H9 (cell line): ENCODE results near the gene ACSF3. TPM values are rescaled to one million over a fixed set of nuclear protein-coding genes. Genes with fewer than 3 reads are reported as not detected.

Experiments used
- DNase-seq: peaks from one replicate; pipeline ENCODE4 v3.0.0-alpha.2; 2017
- H2AFZ ChIP-seq: one replicate; pipeline ENCODE4 v1.6.1; 2013; ENCODE audit warnings: mild to moderate bottlenecking, low read length, control low read depth, moderate library complexity
- H2AK5ac ChIP-seq: 2 replicates; pipeline ENCODE4 v1.6.1; 2013; ENCODE audit warnings: low read length, control low read depth, mixed read lengths; ENCODE audit not compliant: insufficient read length
- H2BK120ac ChIP-seq: one replicate; pipeline ENCODE4 v1.6.1; 2013; ENCODE audit warnings: low read depth, mild to moderate bottlenecking, low read length, control low read depth, inconsistent platforms; ENCODE audit not compliant: poor library complexity, severe bottlenecking
- H2BK12ac ChIP-seq: 2 replicates; pipeline ENCODE4 v1.6.1; 2013; ENCODE audit warnings: low read length, control low read depth, mixed read lengths, low read depth; ENCODE audit not compliant: insufficient read length
- H2BK15ac ChIP-seq: 2 replicates; pipeline ENCODE4 v1.6.1; 2013; ENCODE audit warnings: low read depth, low read length, control low read depth
- H2BK20ac ChIP-seq: one replicate; pipeline ENCODE4 v1.6.1; 2013; ENCODE audit warnings: low read depth, mild to moderate bottlenecking, low read length, control low read depth, inconsistent platforms; ENCODE audit not compliant: poor library complexity, severe bottlenecking
- H2BK5ac ChIP-seq: 2 replicates; pipeline ENCODE4 v1.6.1; 2013; ENCODE audit warnings: low read length, control low read depth, mixed read lengths; ENCODE audit not compliant: insufficient read length
- H3K14ac ChIP-seq: 2 replicates; pipeline ENCODE4 v1.6.1; 2013; ENCODE audit warnings: low read length, control low read depth; ENCODE audit not compliant: insufficient read depth
- H3K18ac ChIP-seq: 2 replicates; pipeline ENCODE4 v1.6.1; 2013; ENCODE audit warnings: low read depth, mild to moderate bottlenecking, mixed read lengths, low read length, control low read depth; ENCODE audit not compliant: insufficient read length
- H3K23ac ChIP-seq: 2 replicates; pipeline ENCODE4 v1.6.1; 2013; ENCODE audit warnings: low read length, control low read depth, mixed read lengths, low read depth; ENCODE audit not compliant: insufficient read length
- H3K23me2 ChIP-seq: 2 replicates; pipeline ENCODE4 v1.6.1; 2013; ENCODE audit warnings: low read depth, mild to moderate bottlenecking, mixed read lengths, low read length, control low read depth; ENCODE audit not compliant: insufficient read length, poor library complexity, severe bottlenecking
- H3K27ac ChIP-seq: 2 replicates; pipeline ENCODE4 v1.5.1; 2013; ENCODE audit warnings: low read length, control low read depth, mixed read lengths, low read depth; ENCODE audit not compliant: insufficient read length
- H3K27me3 ChIP-seq: 2 replicates; pipeline ENCODE4 v1.6.1; 2013; ENCODE audit warnings: low read length, control low read depth, inconsistent platforms; ENCODE audit not compliant: insufficient read depth
- H3K4ac ChIP-seq: 2 replicates; pipeline ENCODE4 v1.6.1; 2013; ENCODE audit warnings: low read depth, mild to moderate bottlenecking, control low read depth, inconsistent platforms, low read length, moderate library complexity
- H3K4me1 ChIP-seq: 2 replicates; pipeline ENCODE4 v1.6.1; 2013; ENCODE audit warnings: low read length, control low read depth, inconsistent platforms; ENCODE audit not compliant: insufficient read depth
- H3K4me2 ChIP-seq: 2 replicates; pipeline ENCODE4 v1.6.1; 2013; ENCODE audit warnings: low read length, control low read depth, mixed read lengths; ENCODE audit not compliant: insufficient read length, insufficient read depth
- H3K56ac ChIP-seq: 2 replicates; pipeline ENCODE4 v1.6.1; 2013; ENCODE audit warnings: low read depth, mild to moderate bottlenecking, mixed read lengths, low read length, control low read depth; ENCODE audit not compliant: insufficient read length
- H3K79me1 ChIP-seq: 2 replicates; pipeline ENCODE4 v1.6.1; 2013; ENCODE audit warnings: low read depth, mild to moderate bottlenecking, moderate library complexity, low read length, control low read depth, inconsistent platforms; ENCODE audit not compliant: insufficient read depth, poor library complexity, severe bottlenecking
- H3K79me2 ChIP-seq: 2 replicates; pipeline ENCODE4 v1.6.1; 2013; ENCODE audit warnings: low read length, control low read depth, inconsistent platforms; ENCODE audit not compliant: insufficient read depth
- H3K9ac ChIP-seq: 2 replicates; pipeline ENCODE4 v1.6.1; 2013; ENCODE audit warnings: low read length, control low read depth, mixed read lengths; ENCODE audit not compliant: insufficient read length; ENCODE audit errors: extremely low read depth
- H3K9me3 ChIP-seq: one replicate; pipeline ENCODE4 v1.6.1; 2013; ENCODE audit warnings: low read depth, low read length, inconsistent platforms; ENCODE audit not compliant: control insufficient read depth
- H3T11ph ChIP-seq: one replicate; pipeline ENCODE4 v1.6.1; 2013; ENCODE audit warnings: mild to moderate bottlenecking, low read length, control low read depth, inconsistent platforms
- H4K20me1 ChIP-seq: one replicate; pipeline ENCODE4 v1.6.1; 2013; ENCODE audit not compliant: control insufficient read depth, insufficient read length, insufficient read depth
- H4K5ac ChIP-seq: 2 replicates; pipeline ENCODE4 v1.6.1; 2013; ENCODE audit warnings: low read depth, mild to moderate bottlenecking, mixed read lengths, low read length, control low read depth; ENCODE audit not compliant: insufficient read length
- H4K8ac ChIP-seq: replicated peaks from 2 replicates; pipeline ENCODE4 v1.6.1; 2013; ENCODE audit warnings: low read length, control low read depth, mixed read lengths, low read depth; ENCODE audit not compliant: insufficient read length
- H4K91ac ChIP-seq: 2 replicates; pipeline ENCODE4 v1.6.1; 2013; ENCODE audit warnings: low read depth, mild to moderate bottlenecking, moderate library complexity, mixed read lengths, low read length, control low read depth; ENCODE audit not compliant: insufficient read length
- H3K27ac Mint-ChIP-seq, 3 experiments: 2 replicates in 2 of 3; 3 replicates in 1 of 3; pipeline ENCODE4 v1.8.0; 2020 to 2021; ENCODE audit warnings: mixed read lengths in 3 of 3, mild to moderate bottlenecking in 1 of 3, moderate library complexity in 1 of 3
- H3K27me3 Mint-ChIP-seq: 2 replicates; pipeline ENCODE4 v1.8.0; 2021; ENCODE audit warnings: low read depth, mild to moderate bottlenecking, moderate library complexity, mixed read lengths
- H3K36me3 Mint-ChIP-seq, 3 experiments: 2 replicates in 2 of 3; 3 replicates in 1 of 3; pipeline ENCODE4 v1.8.0; 2020 to 2021; ENCODE audit warnings: low read depth in 3 of 3, mixed read lengths in 3 of 3; ENCODE audit not compliant: insufficient read depth in 1 of 3
- H3K4me1 Mint-ChIP-seq, 2 experiments: 2 replicates each; pipeline ENCODE4 v1.8.0; 2020; ENCODE audit warnings: mixed read lengths in 2 of 2
- H3K4me3 Mint-ChIP-seq, 2 experiments: 2 replicates in 1 of 2; 3 replicates in 1 of 2; pipeline ENCODE4 v1.8.0; 2020 to 2021; ENCODE audit warnings: mild to moderate bottlenecking in 2 of 2, mixed read lengths in 2 of 2, moderate library complexity in 1 of 2
- H3K9me3 Mint-ChIP-seq, 2 experiments: 2 replicates in 1 of 2; 3 replicates in 1 of 2; pipeline ENCODE4 v1.8.0; 2020; ENCODE audit warnings: mild to moderate bottlenecking in 2 of 2, mixed read lengths in 2 of 2, moderate library complexity in 1 of 2
- WGBS: extraction: QIAGEN DNeasy Blood & Tissue Kit; methylation state at CpG from one replicate; pipeline ENCODE4 v1.1.7; 2013; ENCODE audit warnings: missing lambda C conversion rate, low lambda C conversion rate, mixed read lengths; ENCODE audit not compliant: insufficient read length; ENCODE audit errors: extremely low coverage; 5-methylcytosine and 5-hydroxymethylcytosine counted together
- total RNA-seq: library from RNA; stranded (reverse); gene quantifications from 2 replicates; pipeline ENCODE4 v1.2.1, GENCODE V29; 2021
- TF ChIP-seq, protein P1 (sequence below): fragments of 200-600 bp; sonication (generic); conservative IDR thresholded peaks from 3 replicates; pipeline ENCODE4 v1.8.0; 2021; ENCODE audit warnings: antibody characterized with exemption, mild to moderate bottlenecking

The ACSF3 gene
- total RNA-seq, 1 experiment from 2014 or later, result 31.3 TPM

DNA sequence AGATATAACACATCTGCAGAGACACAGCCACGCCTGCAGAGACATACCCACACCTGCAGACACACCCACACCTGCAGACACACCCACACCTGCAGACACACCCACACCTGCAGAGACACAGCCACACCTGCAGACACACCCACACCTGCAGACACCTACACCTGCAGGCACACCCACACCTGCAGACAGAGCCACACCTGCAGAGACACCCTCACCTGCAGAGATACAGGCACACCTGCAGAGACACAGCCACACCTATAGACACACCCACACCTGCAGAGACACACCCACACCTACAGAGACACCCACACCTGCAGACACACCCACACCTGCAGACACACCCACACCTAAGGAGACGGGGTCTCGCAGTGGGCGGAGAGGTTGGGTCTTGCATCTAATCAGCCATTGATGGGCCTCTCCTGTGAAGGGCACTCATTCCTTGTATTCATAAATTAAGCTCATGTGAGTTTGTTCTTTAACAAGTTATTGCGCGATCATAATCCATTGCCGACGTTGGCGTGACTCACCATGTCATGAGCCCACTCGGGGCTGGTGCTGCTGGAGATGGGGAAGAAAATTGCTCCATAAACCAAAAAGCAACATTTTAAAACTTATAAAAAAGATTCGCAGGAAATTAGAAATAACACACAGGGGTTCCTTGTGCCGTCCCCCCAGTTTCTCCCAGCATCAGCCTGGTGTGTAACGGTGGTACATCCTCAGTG, 49.0 kb downstream of the ACSF3 start:
- Histone ChIP-seq H2AFZ (no peak overlapping the region), H2BK120ac (no peak overlapping the region), H2BK20ac (no peak overlapping the region), H2BK15ac (no peak overlapping the region), H3K27me3 (no peaks in the 10 kb centered on the region), H3K27ac (no peak overlapping the region), H3K4me2 (no peak overlapping the region), H4K91ac (no peak overlapping the region), H3T11ph (no peak overlapping the region), H2AK5ac (no peak overlapping the region), H3K14ac (no peak overlapping the region), H4K5ac (no peak overlapping the region), H3K79me1 (no peaks in the 10 kb centered on the region), H4K20me1 (no peaks in the 10 kb centered on the region), H2BK5ac (no peak overlapping the region), H3K56ac (no peak overlapping the region), H2BK12ac (no peak overlapping the region), H4K8ac (no peak overlapping the region), H3K79me2 (no peaks in the 10 kb centered on the region), H3K4ac (no peak overlapping the region), H3K23ac (no peak overlapping the region), H3K23me2 (no peaks in the 10 kb centered on the region), H3K18ac (no peak overlapping the region), H3K9ac (no peak overlapping the region), H3K9me3 (no peaks in the 10 kb centered on the region), H3K4me1 (no peaks in the 10 kb centered on the region)
- no peak for DNase-seq
- H3K36me3 Mint-ChIP-seq, result peaks cover 11 to 24% (median 23%) of the 10 kb centered on the region in 3 experiments
- H3K27ac Mint-ChIP-seq, result no peak overlapping the region
- H3K4me1 Mint-ChIP-seq, result no peaks in the 10 kb centered on the region
- TF ChIP-seq, protein P1, sequence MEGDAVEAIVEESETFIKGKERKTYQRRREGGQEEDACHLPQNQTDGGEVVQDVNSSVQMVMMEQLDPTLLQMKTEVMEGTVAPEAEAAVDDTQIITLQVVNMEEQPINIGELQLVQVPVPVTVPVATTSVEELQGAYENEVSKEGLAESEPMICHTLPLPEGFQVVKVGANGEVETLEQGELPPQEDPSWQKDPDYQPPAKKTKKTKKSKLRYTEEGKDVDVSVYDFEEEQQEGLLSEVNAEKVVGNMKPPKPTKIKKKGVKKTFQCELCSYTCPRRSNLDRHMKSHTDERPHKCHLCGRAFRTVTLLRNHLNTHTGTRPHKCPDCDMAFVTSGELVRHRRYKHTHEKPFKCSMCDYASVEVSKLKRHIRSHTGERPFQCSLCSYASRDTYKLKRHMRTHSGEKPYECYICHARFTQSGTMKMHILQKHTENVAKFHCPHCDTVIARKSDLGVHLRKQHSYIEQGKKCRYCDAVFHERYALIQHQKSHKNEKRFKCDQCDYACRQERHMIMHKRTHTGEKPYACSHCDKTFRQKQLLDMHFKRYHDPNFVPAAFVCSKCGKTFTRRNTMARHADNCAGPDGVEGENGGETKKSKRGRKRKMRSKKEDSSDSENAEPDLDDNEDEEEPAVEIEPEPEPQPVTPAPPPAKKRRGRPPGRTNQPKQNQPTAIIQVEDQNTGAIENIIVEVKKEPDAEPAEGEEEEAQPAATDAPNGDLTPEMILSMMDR, result no peak
- H3K9me3 Mint-ChIP-seq, result peaks cover 0 to 6% of the 10 kb centered on the region in 2 experiments; a peak in 2 of 5 replicates
- H3K4me3 Mint-ChIP-seq, result no peak overlapping the region
- H3K27me3 Mint-ChIP-seq, result no peaks in the 10 kb centered on the region; the same call in 1 of the 2 replicates
- WGBS, result no CpG with 5 or more reads among the region's 13 CpGs
